Measurements from ENCODE around the gene ABCB11. TPM values are rescaled to one million over a fixed set of nuclear protein-coding genes. Genes with fewer than 3 reads are reported as not detected.

The ABCB11 gene
- total and polyA plus RNA-seq, 4 donors = 18.3 to 74.3 (median 38.3) TPM

GRCh38 chr2:169006665-169007064, 24.5 kb downstream of the ABCB11 start:
- Histone ChIP-seq H3K4me1 (ENCODE audit: control insufficient read depth in 4 of 4, insufficient read depth in 4 of 4, low read length in 3 of 4) (no peaks in the 10 kb centered on the region), H3K9ac (ENCODE audit: low read depth in 1 of 2, low read length in 2 of 2) (no peak overlapping the region), H3K27me3 (ENCODE audit: control insufficient read depth in 4 of 4, insufficient read depth in 4 of 4, low read length in 3 of 4) (no peaks in the 10 kb centered on the region), H3K27ac (ENCODE audit: low read depth in 1 of 2, low read length in 2 of 2) (no peak overlapping the region), H3K9me3 (ENCODE audit: control insufficient read depth in 4 of 4, low read length in 3 of 4) (no peaks in the 10 kb centered on the region), H3K36me3 (ENCODE audit: control insufficient read depth in 4 of 4, insufficient read depth in 3 of 4, low read depth in 1 of 4, low read length in 3 of 4) (peaks cover 0 to 30% (median 13%) of the 10 kb centered on the region in 4 donors), H3K4me3 (ENCODE audit: low read depth in 1 of 3, low read length in 3 of 3) (no peak overlapping the region)
- DNase-seq (ENCODE audit: low spot score) = no peak
- TF ChIP-seq GABPA (IDR thresholded peaks at IDR 0.05 in 1 of 2, conservative IDR thresholded peaks at IDR 0.05 in 1 of 2) (no peak), JUND (IDR thresholded peaks at IDR 0.05) (no peak), CTCF (IDR thresholded peaks at IDR 0.05; ENCODE audit: low read depth, low read length, missing input control) (no peak), SP1 (IDR thresholded peaks at IDR 0.05) (no peak), HNF4G (IDR thresholded peaks at IDR 0.05) (no peak), NR2F2 (IDR thresholded peaks at IDR 0.05) (no peak), REST (IDR thresholded peaks at IDR 0.05) (no peak), RXRA (IDR thresholded peaks at IDR 0.05) (no peak), EGR1 (IDR thresholded peaks at IDR 0.05; ENCODE audit: low read depth in 2 of 2) (no peak), TAF1 (conservative IDR thresholded peaks at IDR 0.05) (no peak), YY1 (IDR thresholded peaks at IDR 0.05) (no peak), RAD21 (IDR thresholded peaks at IDR 0.05) (no peak)
- TF ChIP-seq, protein P1, sequence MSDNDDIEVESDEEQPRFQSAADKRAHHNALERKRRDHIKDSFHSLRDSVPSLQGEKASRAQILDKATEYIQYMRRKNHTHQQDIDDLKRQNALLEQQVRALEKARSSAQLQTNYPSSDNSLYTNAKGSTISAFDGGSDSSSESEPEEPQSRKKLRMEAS (IDR thresholded peaks at IDR 0.05) = no peak
- 87% methylated on average over 5 of the region's 5 CpGs for WGBS

- H3K4me1 ChIP-seq (ENCODE audit: control insufficient read depth in 4 of 4, insufficient read depth in 4 of 4, low read length in 3 of 4) = peaks cover 0 to 2% (median 0%) of the 10 kb centered on the region in 4 donors
- WGBS = 98% methylated on average over 1 of the region's 1 CpG
- TF ChIP-seq GABPA (IDR thresholded peaks at IDR 0.05 in 1 of 2, conservative IDR thresholded peaks at IDR 0.05 in 1 of 2) (no peak), ATF3 (IDR thresholded peaks at IDR 0.05) (no peak), YY1 (IDR thresholded peaks at IDR 0.05) (no peak), REST (IDR thresholded peaks at IDR 0.05) (no peak), EGR1 (IDR thresholded peaks at IDR 0.05; ENCODE audit: low read depth in 2 of 2) (no peak), TAF1 (conservative IDR thresholded peaks at IDR 0.05) (no peak)
- H3K36me3 ChIP-seq (ENCODE audit: control insufficient read depth in 4 of 4, insufficient read depth in 3 of 4, low read depth in 1 of 4, low read length in 3 of 4) = peaks cover 0 to 28% (median 9%) of the 10 kb centered on the region in 4 donors
- no peaks in the 10 kb centered on the region for H3K9me3 ChIP-seq (ENCODE audit: control insufficient read depth in 4 of 4, low read length in 3 of 4)
- H3K27ac ChIP-seq (ENCODE audit: low read depth in 1 of 2, low read length in 2 of 2) = no peak overlapping the region
- no peaks in the 10 kb centered on the region for H3K27me3 ChIP-seq (ENCODE audit: control insufficient read depth in 4 of 4, insufficient read depth in 4 of 4, low read length in 3 of 4)
- H3K4me3 ChIP-seq (ENCODE audit: low read depth in 1 of 3, low read length in 3 of 3) = no peak overlapping the region
- DNase-seq (ENCODE audit: low spot score) = no peak
- H3K9ac ChIP-seq (ENCODE audit: low read depth in 1 of 2, low read length in 2 of 2) = no peak overlapping the region
Measured at GRCh38 chr2:169005994-169006393, 25.1 kb downstream of the ABCB11 start.
